OCI-M1 (cell line): ENCODE data around the gene PDE4B.
A peak's percentile ranks its signal among the peaks of the same experiment; 100 is the strongest.
"Not testable (repeated sequence)": the region's sequence is repeated elsewhere in the genome, so short reads cannot be mapped to it uniquely, and the experiment has no call there.

Source experiments
- DNase-seq: peaks from one replicate; lab custom pipeline; 2025; lab: John Stamatoyannopoulos, UW

Gene PDE4B

DNA sequence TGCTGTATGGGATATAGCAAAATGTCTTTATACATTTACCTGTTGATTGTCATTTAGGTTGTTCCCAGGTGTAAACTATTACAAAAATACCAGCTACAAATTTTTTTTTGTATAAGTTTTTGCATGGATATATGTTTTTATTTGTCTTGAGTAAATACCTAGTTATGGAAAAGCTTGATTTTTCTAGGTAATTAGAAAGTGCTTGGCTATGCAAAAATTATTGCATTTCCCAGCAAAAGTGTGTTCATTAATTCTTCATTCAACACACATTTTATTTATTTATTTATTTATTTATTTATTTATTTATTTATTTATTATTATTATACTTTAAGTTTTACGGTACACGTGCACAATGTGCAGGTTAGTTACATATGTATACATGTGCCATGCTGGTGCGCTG, 22.1 kb downstream of the PDE4B start:
- DNase-seq = no peak

DNA sequence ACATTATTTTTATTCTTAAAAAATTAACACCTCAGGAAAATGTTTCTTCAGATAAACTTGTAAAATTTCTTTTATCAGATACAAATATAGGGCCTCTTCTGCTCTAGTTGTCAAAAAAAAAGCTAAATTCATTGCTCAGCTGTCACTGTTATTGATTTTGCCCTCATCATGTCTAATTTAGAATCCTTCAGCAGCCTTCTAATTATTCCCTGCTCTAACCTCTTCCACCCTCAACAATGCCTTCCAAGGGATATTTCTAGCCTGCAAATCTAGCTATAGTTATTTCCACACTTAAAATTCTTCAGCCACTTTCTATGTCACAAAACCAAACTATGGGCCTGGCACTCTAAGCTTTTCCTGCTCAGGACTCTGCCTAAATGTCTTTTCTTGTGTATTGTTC, 25.2 kb downstream of the PDE4B start:
- DNase-seq = no peak

DNA sequence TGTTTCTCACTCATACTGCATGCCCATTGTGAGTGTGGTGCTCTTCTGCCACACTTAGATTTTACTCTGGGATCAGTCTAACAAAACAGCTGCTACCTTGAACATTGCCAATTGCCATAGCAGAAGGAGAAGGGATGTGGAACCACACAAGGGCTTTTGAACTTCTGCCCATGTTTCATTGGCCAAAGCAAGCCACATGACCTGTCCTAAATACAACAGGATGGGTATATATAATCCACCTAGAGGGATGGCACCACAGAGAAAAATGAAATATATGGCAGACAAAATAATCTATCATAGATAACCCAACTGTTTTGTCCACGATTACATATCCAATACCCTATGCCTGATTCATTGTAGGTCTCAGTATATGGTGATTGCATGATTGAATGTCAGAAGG, 26.3 kb downstream of the PDE4B start:
- no peak for DNase-seq

DNA sequence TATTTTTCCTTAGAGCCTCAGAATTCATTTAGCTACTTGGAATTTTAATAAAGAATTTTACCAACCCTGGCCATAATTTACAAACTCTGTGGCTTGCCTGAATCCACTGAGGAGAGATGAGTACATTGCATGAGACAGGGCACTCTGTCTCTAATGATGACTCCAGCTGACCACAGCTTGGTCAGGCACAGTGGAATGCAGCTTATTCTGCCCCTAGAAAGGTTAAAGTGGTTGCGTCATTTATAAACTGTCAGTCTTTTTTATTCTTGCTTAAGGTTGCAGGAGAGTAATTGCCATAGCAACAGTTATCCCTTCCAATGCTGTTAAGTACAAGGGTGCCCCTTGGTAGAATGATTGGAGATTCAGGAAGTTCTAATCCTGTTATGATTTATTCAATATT, 28.3 kb downstream of the PDE4B start:
- DNase-seq = peak; percentile 56

DNA sequence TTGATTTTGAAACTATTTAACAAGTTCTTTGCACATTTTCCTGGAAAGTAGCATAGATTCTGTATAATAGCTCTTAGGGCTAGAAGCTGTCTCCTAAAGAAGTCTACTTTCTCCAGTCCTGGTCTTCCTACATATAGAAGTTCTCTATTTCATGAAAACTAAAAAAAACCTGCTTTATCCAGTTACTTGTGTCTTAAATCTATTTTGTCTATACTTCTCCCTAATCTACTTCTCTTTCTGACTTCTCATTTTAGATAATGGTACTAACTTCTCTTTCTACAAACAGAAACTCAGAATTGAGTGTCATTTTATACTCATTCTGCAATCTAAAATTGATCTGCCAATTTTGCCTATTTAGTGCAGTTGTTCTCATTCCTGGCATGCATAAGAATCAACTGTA, 28.7 kb downstream of the PDE4B start:
- DNase-seq = peak; percentile 56

DNA sequence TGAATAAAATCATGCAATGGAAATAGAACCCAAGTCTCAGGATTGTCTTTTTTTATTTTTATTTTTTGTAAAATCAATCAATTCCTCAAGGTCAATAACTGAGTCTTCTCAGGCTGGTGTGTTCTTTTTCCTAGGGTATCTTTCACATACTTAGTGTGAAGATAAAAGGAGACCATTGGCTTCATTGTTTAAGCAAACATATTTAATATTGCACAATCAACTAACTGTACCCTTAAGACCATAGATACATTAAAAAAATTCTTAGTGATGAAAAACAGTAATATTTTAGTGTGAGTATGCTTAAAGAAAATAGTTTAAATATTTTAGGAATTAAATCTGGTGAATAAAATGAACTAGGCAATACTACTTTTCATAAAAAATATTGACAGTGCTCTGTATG, 31.4 kb downstream of the PDE4B start:
- no peak for DNase-seq

DNA sequence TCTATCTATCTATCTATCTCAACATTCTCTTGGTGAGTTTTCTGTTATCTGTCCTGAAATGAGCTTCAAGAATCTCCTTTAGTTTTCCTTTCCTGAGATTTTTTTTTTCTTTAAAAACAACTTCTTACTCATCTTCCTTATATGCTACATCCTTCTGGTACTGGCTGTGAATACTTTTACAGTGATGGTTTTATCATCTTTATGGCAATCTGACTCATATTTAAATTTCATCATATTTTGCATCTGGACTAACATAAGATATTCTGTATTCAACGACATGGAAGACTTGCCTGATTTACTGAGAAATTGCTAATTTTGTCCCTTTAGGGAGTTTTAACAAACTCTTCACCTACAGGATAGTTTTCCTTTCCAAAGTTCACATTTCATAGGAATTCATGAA, 33.0 kb downstream of the PDE4B start:
- DNase-seq = no peak

DNA sequence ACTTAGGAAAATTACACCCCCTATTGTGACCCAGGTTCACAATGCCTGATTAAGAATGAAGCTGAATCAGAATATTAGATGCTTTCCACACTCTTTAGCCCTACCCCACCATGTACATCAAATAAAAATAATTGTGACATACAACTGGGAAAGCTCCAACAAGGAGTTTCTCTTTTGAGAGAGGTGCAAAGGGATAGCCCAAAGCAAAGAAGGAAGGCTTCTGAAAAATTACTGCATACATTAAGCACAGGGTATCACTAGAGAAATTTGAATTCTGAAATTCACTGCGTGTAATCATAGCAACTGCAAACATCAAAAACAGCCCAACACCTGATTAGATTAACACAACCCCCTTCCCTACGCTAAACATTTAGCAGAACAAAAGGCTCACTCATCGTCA, 34.1 kb downstream of the PDE4B start:
- no peak for DNase-seq

DNA sequence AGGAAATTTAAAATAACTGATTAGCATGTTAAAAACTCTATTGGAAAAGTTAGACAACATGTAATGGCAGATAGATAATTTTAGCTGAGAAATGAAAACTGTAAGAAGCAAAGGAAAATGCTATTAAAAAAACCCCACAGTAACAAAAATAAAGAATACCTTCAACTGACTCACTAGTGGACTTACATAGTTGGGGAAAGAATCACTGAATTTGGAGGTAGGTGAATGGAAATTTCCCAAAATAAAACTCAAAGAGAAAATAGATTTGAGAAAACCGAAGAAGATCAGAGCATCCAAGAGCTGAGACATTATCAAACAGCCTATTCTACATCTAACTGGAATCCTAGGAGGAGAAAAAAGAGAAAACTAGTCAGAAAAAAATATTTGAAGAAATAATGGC, 34.7 kb downstream of the PDE4B start:
- no peak for DNase-seq

DNA sequence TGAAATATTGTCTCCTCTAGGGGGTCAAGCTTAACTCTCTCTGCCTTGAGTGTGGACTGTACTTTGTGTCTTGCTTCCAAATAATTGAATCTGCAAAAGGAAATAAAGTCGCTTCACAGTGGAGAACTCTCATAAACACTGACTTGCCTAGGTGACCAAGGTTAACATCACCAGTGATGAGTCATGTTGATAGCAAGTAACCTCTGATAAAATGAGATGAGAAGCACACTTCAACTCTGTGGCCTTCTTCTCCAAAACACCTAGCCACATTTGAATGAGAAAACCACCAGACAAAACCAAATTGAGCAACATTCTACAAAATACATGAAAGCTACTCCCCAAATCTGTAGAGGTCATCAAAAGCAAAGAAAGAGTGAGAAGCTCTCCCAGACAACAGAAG, 37.6 kb downstream of the PDE4B start:
- peak; percentile 21 for DNase-seq

DNA sequence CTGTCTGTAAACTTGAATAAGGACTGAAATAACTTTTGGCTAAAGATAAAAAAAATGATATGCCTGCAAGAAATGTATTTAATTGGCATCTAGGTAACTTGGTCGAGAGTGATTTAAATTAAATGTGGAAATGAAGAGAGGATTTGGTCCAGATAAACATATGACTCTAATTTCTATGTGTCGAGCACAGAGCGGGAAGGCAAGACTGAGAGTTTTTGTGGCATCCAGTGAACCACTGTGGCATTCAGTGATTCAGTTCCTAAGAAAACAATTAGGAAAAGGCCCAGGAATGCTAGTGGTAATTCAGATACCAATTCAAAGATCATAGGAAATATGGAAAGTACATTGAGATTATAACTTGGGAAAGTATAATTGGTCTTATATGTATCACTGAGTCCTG, 39.6 kb downstream of the PDE4B start:
- DNase-seq = no peak

DNA sequence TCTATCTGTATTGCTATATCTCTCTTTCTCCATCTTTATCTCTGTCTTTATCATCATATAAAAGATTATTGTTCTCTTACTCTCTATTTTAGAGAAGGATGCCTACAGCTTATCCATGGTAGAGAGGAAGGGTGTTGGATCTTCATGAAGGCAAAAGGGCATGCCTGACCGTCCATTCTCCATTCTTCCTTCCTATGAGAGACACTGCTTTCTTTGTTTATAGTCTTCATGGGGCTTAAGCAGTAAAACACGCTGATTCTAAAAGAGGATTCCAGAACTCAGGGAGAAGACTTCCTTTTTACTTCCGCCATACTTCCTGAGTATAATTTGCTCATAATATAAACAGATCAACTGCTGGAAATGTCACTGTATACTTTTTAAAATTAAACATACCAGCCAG, 44.0 kb downstream of the PDE4B start:
- DNase-seq = no peak

DNA sequence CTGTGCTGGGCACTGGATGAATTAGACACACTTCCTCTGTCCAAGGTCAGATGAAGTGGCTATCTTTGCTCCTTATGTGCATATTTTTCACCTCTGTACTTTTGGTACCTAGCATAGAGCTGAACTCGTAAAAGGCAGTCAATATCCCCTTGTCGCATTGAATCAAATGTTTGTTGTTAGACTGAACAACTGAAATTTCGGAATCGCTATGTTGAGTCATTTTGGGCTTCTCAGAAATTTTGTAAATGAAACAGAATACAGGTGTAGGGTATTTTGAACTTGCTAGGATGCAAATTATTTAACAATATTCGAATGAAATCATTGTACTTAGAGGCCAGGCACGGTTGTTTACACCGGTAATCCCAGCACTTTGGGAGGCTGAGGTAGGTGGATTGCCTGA, 48.0 kb downstream of the PDE4B start:
- DNase-seq = no peak

DNA sequence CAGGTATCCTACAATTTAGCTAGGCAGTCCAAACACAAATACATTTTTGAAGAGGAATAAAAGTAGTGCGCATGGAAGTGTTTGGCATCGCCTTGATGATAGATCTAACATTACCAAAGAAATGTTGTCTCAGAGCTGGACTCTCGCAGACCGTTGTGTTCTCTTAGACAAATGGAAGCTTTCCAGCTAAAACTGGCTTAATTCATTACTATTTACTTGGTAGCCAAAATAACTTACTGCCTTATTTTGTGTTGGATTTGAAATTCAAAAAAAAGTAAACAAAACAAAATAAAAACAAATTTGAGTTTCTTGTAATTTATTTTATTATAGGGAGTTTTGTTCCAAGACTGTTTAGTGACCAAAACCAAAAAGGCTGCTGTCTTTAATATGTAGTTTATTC, 51.6 kb downstream of the PDE4B start:
- no peak for DNase-seq

DNA sequence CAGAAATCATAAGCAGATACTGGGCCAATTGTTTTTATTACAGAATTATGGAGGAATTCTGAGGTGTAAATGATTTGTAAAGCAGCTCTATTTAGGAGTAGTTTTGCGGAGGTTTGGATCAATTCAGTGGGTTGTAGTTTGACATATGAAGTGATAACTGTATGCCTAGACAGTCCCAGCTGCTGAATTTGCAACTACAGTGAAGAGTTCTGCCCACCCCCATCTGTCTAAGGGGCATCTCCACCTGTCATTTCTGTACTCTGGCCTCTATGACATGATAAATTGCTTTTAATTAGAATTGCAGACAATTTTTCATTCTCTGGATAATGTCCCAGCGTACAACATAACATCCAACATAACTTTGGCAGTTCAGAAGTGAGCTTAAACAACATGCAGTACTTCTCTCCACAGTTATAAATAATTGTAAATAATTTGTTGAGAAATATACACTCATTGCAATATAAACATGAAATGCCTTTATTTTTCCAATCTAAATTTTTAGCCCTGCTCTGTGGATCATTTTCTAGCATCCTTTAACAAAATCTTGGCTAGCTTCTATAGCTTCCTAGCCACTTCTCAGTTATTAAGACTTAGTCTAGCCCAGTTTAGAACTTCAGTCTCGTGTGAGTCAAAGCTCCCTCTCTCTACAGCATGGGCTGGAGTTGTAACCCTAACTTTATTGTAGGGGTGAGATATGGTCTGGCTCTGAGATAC, 52.3 kb downstream of the PDE4B start:
- DNase-seq = no peak

DNA sequence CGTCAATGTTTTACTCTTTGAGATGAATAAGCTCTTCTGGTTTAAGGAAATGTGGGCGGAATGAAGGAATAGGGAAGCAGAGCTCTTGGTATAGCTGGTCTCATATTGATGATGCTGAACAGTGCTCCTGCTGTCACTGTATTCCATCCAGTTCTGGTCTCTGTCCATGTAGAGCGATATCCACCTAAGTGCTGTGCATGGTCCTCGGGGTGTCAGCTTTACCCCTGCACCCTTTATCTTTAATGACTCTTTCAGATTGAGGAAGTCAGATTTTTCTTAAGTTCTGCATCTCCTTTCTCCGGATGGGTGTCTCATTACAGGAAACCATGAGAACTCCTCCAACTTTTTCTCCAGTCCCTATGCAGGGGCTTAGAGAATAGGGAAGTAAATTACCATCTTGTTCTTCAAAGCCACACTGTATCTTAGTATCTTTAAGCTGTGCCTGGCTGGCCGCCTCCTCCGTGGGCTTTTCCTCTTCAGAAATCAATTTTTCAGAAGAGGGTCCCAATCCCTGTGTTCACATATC, 52.9 kb downstream of the PDE4B start:
- DNase-seq = peak; percentile 55

DNA sequence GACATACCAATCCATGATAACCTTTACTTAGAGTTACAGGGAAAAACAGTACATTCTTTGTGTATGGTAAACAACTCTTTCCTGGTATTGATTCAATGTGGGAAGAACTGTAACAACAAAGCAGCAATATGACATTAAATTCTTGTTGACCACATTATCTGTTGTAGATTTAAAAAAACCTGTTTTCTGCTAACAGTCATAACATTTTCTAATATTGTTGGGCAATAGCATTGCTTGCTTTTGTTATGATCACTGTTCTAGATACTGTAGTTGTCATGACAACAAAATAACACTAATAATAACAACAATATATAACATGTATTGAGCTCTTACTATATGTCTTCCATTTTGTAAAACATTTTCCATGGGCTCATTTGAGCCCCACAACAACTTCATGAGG, 54.2 kb downstream of the PDE4B start:
- DNase-seq = no peak

DNA sequence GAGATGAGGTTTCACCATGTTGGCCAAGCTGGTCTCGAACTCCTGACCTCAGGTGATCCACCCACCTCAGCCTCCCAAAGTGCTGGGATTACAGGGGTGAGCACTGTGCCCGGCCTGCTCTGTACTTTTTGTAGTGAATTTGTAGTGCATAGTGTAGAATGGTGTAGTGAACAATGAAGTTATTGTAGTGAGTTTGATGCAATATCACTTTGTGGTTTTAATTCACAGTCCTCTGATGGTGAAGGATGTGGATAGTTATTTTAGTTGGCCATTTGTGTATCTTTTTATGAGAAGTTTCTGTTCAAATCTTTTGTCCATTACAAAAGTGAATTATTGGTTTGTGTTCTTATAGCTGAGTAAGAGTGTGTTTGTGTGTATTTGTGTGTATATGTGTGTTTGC, 57.6 kb downstream of the PDE4B start:
- DNase-seq = no peak

DNA sequence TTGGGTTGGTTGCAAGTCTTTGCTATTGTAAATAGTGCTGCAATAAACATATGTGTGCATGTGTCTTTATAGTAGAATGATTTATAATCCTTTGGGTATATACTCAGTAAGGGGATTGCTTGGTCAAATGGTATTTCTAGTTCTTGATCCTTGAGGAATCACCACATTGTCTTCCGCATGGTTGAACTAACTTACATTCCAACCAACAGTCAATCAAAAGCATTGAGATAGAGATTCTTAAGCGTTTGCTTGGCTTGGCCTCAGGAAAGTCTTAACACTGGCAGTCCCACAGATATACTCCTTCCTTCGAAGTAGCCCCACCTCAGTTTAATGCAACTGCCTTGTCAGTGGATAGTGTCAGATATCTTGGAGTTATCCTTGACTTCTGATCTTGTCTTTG, 63.9 kb downstream of the PDE4B start:
- DNase-seq = not testable (repeated sequence)

DNA sequence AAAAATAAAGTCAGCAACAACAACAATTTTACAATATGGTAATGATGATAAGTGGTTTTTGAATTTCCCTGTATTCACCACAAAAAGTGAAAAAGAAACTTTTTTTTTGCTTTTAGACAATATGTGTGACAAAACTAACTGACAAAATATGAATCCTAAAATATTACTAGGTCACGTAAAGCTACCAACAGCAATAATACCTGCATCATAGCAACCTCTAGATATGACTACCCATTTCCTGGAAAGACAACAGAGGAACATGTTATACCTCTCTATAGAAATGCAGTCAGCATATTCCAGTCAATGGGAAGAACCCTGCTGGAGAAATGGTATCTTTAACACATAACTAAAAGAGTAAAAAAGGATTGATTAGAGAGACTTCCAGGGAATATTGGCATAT, 73.7 kb downstream of the PDE4B start:
- DNase-seq = no peak

DNA sequence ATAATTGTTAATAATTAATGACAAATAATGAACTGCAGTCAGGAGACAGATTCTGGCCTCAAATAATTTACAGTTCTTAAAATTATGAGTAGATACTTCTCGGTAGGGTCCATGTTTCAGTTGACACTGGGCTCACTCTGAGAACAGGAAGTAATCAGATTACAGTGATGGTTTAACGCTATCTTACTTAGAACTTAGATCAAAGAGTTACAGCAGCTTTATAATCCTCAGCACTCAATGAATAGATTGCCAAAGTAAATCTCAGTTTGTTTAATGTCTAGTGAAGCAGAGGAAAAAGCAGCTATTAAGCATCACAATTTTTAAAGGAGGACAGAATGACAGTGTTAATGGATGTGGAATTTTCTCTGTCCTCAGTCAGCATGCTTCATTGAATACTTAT, 79.6 kb downstream of the PDE4B start:
- DNase-seq = no peak

DNA sequence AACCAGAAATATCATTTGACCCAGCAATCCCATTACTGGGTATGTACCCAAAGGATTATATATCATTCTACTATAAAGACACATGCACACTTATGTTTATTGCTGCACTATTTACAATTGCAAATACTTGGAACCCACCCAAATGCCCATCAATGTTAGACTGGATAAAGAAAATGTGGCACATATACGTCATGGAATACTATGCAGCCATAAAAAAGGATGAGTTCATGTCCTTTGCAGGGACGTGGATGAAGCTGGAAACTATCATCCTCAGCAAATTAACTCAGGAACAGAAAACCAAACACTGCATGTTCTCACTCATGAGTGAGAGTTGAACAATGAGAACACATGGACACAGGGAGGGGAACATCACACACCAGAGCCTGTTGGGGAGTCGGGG, 85.6 kb downstream of the PDE4B start:
- not testable (repeated sequence) for DNase-seq

DNA sequence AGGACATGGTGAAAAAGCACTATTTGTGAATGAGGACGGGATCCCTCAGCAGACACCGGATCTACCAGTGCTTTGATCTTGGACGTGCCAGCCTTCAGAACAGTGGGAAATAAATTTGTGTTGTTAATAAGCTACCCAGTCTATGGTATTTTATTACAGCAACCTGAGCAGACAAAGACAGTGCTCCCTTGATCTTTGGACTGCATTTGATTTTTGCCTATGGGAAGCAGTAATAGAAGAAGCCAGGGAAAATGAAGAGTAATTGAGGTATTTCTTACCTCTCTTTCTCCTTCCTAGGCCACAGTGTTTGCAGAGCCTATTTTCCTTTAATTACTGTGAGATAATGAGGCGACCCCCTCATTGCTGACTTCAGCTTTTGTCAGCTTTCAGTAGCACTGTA, 87.9 kb downstream of the PDE4B start:
- no peak for DNase-seq

DNA sequence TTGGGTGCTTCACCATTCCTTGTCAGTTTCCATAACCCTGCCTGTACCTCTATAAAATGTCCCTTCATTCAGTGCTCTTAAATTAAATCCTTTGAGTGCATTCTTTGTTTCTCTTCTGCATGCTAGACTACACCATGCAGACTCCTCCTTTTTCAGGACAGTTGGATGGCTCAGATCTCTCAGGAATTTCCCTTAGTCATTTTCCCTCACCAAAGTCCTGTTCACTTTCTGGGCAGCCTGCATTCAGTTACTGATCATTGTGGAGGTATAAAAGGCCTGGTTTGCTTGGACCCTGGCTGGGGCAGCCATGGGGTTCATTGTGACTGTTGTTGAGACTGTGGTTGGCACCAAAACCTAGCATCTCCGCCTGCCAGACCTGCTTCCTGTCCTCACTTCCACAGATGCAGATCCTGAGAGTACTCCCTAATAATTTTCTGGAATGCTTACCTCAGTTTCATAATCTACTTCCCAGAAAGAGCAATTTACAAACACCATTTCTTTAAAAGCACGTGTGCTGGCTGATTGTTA, 88.4 kb downstream of the PDE4B start:
- DNase-seq = no peak
